ENCODE data around the gene PLA2G15. TPM values are rescaled to one million over a fixed set of nuclear protein-coding genes. Genes with fewer than 3 reads are reported as not detected.
A peak's percentile ranks its signal among the peaks of the same experiment; 100 is the strongest.

Gene PLA2G15
- total RNA-seq, 1 donor from 2014 or later = 13.6 TPM

DNA sequence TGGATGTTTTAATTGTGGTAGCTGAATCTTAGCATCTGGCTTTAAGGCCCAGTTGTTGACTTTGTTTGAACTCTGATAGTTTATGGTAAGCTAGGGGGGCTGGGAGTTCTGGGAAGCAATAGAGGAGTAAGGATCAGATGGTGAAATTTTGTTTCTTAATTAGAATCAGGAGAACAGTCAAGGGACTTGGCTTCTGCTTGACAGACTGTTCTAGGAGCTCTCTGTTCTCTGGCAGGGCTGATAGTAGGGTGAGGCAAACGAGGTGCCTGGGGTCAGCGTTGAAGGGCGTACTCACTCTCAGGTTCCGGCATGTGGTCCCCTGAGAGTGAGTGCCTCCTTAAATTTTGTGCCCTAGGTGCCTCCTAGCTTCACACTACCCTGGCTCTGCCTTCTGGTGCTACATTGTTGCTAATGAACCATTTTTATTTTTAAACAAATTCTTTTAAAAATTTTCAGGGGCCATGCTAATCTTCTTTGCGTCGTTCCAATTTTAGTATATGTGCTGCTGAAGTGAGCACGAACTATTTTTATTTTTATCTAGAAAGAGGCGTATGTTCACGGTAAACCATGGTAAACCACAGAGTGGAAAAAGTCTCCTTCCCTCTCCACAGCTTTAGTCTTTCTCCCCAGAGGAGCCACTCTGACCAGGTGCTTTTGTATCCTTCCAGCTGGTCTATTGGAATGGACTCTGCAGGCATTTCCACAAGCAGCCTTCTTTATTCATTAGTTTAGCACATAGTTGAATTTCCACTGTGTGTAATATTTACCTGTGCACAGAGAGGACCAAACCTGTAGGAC, 38.8 kb downstream of the PLA2G15 start:
- Mint-ChIP-seq H3K27me3 (ENCODE audit: low read depth) (no peaks in the 10 kb centered on the region), H3K9me3 (no peaks in the 10 kb centered on the region), H3K27ac (ENCODE audit: unreplicated experiment) (peak overlapping the region; percentile 54), H3K36me3 (ENCODE audit: low read depth) (peaks cover 10% of the 10 kb centered on the region), H3K4me1 (no peaks in the 10 kb centered on the region), H3K4me3 (no peak overlapping the region)
- TF ChIP-seq, protein P1, sequence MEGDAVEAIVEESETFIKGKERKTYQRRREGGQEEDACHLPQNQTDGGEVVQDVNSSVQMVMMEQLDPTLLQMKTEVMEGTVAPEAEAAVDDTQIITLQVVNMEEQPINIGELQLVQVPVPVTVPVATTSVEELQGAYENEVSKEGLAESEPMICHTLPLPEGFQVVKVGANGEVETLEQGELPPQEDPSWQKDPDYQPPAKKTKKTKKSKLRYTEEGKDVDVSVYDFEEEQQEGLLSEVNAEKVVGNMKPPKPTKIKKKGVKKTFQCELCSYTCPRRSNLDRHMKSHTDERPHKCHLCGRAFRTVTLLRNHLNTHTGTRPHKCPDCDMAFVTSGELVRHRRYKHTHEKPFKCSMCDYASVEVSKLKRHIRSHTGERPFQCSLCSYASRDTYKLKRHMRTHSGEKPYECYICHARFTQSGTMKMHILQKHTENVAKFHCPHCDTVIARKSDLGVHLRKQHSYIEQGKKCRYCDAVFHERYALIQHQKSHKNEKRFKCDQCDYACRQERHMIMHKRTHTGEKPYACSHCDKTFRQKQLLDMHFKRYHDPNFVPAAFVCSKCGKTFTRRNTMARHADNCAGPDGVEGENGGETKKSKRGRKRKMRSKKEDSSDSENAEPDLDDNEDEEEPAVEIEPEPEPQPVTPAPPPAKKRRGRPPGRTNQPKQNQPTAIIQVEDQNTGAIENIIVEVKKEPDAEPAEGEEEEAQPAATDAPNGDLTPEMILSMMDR (conservative IDR thresholded peaks at IDR 0.05) = no peak
- no peak for DNase-seq (ENCODE audit: low read depth, low spot score)

DNA sequence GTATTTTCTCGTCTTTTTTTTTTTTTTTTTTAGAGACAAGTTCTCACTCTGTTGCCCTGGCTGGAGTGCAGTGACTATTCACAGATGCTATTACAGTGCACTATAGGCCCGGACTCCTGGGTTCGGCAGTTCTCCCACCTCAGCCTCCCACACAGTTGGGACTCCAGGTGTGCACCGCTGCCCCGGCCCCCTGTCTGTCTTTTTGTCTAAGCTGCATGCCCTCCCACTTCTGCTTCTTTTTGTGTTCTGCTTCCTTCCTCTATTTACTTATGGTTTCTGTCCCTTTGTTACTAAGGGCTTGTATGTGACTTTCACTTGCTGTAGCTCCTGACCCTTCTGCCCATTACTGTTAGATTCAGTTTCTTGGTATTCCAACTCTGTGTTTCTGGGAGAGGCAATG, 39.7 kb downstream of the PLA2G15 start:
- Mint-ChIP-seq H3K27ac (ENCODE audit: unreplicated experiment) (no peak overlapping the region), H3K27me3 (ENCODE audit: low read depth) (no peaks in the 10 kb centered on the region), H3K4me1 (no peaks in the 10 kb centered on the region), H3K9me3 (no peaks in the 10 kb centered on the region), H3K4me3 (no peak overlapping the region), H3K36me3 (ENCODE audit: low read depth) (peaks cover 10% of the 10 kb centered on the region)
- TF ChIP-seq, protein P1 (conservative IDR thresholded peaks at IDR 0.05) = no peak
- DNase-seq (ENCODE audit: low read depth, low spot score) = no peak

DNA sequence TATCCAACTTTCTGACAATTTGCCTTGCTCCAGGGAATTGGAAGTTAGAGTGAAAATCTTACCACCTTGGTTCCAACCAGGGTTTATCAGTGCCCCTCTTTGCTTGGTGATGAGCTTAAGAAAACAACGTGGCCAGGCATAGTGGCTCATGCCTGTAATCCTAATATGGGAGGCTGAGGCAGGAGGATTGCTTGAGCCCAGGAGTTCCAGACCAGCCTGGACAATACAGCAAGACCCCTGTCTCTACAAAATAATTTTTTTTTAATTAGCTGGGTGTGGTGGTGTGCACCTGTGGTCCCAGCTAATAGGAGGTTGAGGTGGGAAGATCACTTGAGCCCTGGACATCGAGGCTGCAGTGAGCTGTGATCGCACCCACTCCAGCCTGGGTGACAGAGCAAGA, 40.5 kb downstream of the PLA2G15 start:
- Mint-ChIP-seq H3K36me3 (ENCODE audit: low read depth) (peaks cover 10% of the 10 kb centered on the region), H3K4me3 (no peak overlapping the region), H3K4me1 (no peaks in the 10 kb centered on the region), H3K27me3 (ENCODE audit: low read depth) (no peaks in the 10 kb centered on the region), H3K27ac (ENCODE audit: unreplicated experiment) (no peak overlapping the region), H3K9me3 (no peaks in the 10 kb centered on the region)
- TF ChIP-seq, protein P1 (conservative IDR thresholded peaks at IDR 0.05) = no peak
- no peak for DNase-seq (ENCODE audit: low read depth, low spot score)

DNA sequence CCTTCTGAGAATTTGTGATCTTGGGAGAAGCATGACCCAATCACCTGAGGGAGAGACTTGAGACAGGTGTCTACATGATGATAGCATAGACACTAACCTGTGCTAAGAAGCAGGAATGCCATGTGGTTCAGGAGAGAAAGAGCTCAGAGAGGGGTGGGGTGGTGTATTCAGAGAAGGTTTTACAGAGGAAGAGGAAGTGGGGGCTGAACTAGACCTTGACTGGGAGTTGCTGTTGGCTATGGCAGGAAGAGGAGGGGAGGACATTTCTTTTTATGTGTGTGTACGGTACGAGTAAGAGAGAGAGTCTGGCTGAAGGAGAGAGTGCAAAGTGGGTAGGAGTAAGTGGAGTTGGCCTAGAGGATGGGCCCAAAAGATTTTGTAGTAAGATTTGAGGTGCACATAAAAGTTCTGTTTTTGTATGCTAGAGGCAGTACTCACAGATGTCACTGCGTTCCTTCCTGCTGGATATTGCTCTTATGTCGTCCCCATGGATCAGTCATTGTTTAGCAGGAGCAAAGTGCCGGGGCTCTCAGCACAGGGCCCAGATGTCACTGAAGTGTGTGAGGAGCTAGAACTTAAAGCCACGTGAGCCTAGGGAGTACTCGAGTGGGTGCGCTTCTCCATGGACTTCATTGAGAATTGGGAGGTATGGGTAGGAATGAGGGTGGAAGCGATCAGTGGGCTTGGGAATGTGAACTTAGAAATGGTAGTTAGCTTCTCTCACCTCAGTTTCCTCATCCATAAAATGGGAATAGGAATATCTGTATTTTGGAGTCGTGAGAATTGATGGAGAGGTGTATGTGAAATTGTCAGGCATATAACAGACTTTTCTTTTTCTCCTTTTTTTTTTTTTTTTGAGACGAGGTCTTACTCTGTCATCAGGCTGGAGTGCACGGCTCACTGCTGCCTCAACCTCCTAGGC, 41.2 kb downstream of the PLA2G15 start:
- Mint-ChIP-seq H3K9me3 (no peaks in the 10 kb centered on the region), H3K27me3 (ENCODE audit: low read depth) (no peaks in the 10 kb centered on the region), H3K4me1 (no peaks in the 10 kb centered on the region), H3K27ac (ENCODE audit: unreplicated experiment) (peak overlapping the region; percentile 68), H3K36me3 (ENCODE audit: low read depth) (peaks cover 10% of the 10 kb centered on the region), H3K4me3 (no peak overlapping the region)
- DNase-seq (ENCODE audit: low read depth, low spot score) = no peak
- TF ChIP-seq, protein P1 (conservative IDR thresholded peaks at IDR 0.05) = no peak

DNA sequence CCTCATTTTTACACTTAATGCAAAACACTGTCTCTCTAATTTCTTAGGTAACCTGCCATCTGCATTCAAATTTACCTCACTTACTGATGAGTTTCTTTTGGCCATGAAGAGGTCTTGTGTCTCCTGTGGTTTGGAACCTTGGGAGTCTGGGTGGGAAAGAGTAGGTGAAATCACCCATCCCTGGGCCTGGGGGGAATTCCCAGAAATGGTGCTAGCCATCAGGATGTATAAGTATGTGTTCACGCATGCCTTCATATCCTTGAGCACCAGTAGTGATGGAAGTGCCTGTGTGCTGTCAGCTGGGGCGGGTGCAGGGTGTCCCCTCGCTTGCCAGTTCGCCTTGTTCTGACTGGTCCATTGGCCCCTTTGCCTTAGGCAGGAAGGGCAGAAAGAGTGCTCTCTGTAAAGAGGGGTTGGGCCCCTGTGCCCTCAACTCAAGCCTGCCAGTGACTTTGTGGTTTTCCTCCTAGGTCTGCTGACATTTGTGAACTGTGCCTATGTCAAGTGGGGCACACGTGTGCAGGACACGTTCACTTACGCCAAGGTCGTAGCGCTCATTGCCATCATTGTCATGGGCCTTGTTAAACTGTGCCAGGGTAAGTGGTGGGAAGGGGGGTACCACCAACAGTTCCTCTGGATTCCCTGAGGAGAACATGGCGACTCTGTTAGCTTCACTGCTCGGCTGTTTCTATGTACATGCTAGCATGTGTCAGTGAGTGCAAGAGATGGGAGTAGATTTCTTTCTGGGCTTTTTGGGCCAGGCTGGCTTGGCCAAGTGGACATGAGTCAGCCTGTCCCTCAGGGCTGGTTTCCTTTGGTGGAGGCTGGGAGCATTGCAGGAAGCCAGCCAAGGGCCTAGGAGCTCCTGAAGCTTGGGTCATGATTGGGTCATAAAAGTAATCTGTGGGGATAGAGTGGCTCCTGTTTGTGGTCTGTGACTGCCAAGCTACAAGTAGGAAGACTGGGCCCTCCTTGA, 42.4 kb downstream of the PLA2G15 start:
- peak overlapping the region; percentile 55 for H3K27ac Mint-ChIP-seq (ENCODE audit: unreplicated experiment)
- no peak overlapping the region for H3K4me3 Mint-ChIP-seq
- H3K4me1 Mint-ChIP-seq = no peaks in the 10 kb centered on the region
- peaks cover 10% of the 10 kb centered on the region for H3K36me3 Mint-ChIP-seq (ENCODE audit: low read depth)
- H3K9me3 Mint-ChIP-seq = no peaks in the 10 kb centered on the region
- TF ChIP-seq, protein P1 (conservative IDR thresholded peaks at IDR 0.05) = no peak
- H3K27me3 Mint-ChIP-seq (ENCODE audit: low read depth) = no peaks in the 10 kb centered on the region
- no peak for DNase-seq (ENCODE audit: low read depth, low spot score)

Data from neural crest cell (in vitro differentiated cells).